HG03354 (cell line): ENCODE results near the gene MIEF2.
"Not testable (repeated sequence)": the region's sequence is repeated elsewhere in the genome, so short reads cannot be mapped to it uniquely, and the experiment has no call there.

Experiments used
- ATAC-seq: cut with Tn5 transposase; IDR thresholded peaks from one replicate; pipeline ENCODE4 v1.9.1; 2021; ENCODE audit warnings: mild to moderate bottlenecking; ENCODE audit not compliant: unreplicated experiment, poor library complexity, severe bottlenecking

Gene MIEF2

GRCh38 chr17:18278867-18279266, 18.4 kb downstream of the MIEF2 start:
- ATAC-seq, result no peak

- no peak for ATAC-seq
These were observed 19.8 kb downstream of the MIEF2 start for GRCh38 chr17:18280249-18280648.

DNA sequence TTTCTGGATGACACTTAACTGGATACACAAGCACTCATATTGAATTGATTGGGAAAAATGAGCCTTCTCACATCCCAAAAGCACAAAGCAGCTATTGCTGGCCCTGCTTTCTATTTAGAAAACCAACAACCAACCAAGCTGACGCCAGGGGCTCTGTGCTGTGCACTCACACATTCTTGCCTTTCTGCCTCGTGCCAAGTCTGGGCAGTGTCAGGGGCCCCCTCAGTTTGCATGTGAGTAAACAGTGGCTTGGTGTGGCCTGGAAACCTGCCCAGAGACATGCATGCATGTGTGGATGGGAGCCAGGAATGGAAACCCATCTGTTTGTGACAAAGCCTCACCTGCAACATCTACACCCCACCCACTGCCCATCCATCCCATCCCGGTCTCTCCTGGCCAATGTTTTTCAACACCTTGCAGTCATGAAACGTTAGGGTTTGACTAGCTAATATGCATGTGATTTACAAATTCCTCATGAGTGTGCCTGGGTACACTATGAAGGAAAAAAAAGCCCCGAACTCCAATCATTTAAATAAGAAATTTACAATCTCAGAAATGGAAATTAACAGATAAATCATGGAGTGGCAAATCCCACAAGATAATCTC, 20.4 kb downstream of the MIEF2 start:
- no peak for ATAC-seq

DNA sequence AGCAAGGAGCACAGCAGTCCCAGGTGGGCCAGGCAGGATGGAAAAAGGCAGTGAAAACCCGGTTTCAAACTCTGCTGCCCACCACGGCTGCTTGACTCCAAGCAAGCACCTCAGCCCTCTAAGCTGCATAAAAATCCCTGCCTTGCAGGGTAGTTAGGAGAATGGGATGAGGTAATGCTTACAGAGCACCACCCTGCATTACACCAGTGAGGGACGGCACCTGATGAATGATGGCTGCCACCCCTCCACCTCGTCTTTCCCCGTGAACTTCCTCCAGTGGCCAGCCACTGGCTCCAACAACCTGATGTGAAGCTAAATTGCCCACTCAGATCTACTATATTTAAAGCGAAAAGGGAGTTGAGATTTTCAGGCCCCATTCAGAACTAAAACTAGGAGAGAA, 21.3 kb downstream of the MIEF2 start:
- no peak for ATAC-seq

GRCh38 chr17:18285296-18285695, 24.8 kb downstream of the MIEF2 start:
- no peak for ATAC-seq

GRCh38 chr17:18291718-18292540, 31.5 kb downstream of the MIEF2 start:
- ATAC-seq, result no peak

DNA sequence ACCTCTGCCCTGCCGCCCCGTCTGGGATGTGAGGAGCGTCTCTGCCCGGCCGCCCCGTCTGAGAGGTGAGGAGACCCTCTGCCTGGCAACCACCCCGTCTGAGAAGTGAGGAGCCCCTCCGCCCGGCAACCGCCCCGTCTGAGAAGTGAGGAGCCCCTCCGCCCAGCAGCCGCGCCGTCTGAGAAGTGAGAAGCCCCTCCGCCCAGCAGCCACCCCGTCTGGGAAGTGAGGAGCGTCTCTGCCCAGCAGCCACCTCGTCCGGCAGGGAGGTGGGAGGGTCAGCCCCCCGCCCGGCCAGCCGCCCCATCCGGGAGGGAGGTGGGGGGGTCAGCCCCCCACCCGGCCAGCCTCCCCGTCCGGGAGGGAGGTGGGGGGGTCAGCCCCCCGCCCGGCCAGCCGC, 37.6 kb downstream of the MIEF2 start:
- not testable (repeated sequence) for ATAC-seq

DNA sequence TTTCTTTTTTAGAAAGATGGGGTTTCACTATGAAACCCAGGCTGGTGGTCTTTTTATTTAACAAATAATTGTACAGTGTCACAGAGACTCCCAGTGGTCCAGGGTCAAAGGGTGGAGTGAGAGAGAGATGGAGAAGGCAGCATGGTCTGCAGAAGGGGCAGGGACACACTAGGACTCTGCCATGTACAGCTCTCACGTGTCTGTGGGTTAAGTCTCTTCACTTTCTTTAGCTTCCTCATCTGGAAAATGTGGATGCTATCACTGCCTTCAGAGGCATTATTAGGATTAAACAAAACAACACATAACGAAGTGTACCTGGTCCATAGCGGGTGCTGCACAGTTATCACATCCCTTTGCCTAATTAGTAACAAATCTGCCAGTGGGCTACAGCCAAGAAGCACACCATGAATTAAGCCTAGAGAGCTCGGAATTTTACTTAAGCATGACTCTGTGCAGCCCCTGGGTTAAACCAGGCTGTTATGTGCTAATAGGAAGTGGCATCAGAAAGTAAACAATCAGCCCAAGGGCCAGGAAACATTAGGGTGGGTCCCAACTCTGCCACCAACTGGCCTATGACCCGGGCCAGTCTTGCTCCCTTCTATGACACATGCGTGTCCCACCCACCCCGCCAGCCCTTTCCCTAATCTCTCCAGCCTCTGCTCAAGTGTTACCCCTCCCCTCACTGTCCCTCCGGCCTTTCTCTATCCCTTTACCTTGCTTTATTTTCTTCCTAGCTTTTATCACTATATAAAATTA, 40.4 kb downstream of the MIEF2 start:
- ATAC-seq, result no peak

DNA sequence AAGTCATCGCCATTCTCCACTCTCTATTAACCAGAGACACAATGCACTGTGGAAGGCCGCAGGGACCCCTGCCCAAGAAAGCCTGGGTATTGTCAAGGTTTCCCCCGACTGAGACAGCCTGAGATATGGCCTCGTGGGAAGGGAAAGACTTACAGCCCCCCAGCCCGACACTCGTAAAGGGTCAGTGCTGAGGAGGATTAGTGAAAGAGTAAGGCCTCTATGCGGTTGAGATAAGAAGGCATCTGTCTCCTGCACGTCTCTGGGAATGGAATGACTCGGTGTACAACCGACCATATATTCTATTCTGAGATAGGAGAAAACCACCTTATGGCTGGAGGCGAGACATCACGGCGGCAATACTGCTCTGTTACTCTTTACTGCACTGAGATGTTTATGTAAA, 42.7 kb downstream of the MIEF2 start:
- not testable (repeated sequence) for ATAC-seq

- no peak for ATAC-seq
These were observed 48.7 kb downstream of the MIEF2 start for GRCh38 chr17:18309202-18309601.

- ATAC-seq, result no peak
These were observed 53.7 kb downstream of the MIEF2 start for GRCh38 chr17:18314059-18314730.

- peak; percentile 87 for ATAC-seq
These were observed 54.5 kb downstream of the MIEF2 start, which contains the start of the genes SMCR8 and TOP3A for GRCh38 chr17:18314731-18315561. SMCR8 (plus strand) TSS chr17:18315293; CDS start chr17:18315790, 497 bp downstream. TOP3A (minus strand) TSS chr17:18314994; CDS start chr17:18314778, 216 bp downstream.

DNA sequence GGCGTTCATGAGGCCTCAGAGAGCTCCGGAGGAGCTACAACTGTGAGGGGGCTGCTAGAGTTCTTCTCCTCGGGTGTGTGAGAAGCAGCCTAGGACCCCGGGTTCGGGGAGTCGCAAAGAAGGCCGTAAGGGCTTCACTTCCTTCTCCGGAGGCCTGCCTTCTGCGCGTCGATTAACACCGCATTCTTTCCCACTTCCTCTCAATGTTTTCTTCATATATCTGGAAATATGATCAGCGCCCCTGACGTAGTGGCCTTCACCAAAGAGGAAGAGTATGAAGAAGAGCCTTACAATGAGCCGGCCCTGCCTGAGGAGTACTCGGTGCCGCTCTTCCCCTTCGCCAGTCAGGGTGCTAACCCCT, 55.1 kb downstream of the MIEF2 start:
- ATAC-seq, result peak; percentile 11

DNA sequence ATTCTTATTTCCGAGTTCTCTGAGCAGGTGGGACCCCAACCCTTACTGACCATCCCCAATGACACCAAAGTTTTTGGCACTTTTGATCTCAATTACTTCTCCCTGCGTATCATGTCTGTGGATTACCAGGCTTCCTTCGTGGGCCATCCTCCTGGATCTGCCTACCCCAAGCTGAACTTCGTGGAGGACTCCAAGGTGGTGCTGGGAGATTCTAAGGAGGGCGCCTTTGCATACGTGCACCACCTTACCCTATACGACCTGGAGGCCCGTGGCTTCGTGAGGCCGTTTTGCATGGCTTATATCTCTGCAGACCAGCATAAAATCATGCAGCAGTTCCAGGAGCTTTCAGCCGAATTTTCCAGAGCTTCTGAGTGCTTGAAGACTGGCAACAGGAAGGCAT, 55.5 kb downstream of the MIEF2 start:
- ATAC-seq, result no peak
